GM18507 (cell line): ENCODE data around the gene NPIPA1.
"Not testable (repeated sequence)": the region's sequence is repeated elsewhere in the genome, so short reads cannot be mapped to it uniquely, and the experiment has no call there.

Experiments used
- DNase-seq: peaks from one replicate; pipeline ENCODE4 v3.0.0; 2011; ENCODE audit warnings: low read depth; ENCODE audit not compliant: insufficient read length; ENCODE audit errors: extremely low spot score
- FAIRE-seq: peaks from 2 replicates; lab custom pipeline; 2011; peaks lifted over from hg19 to GRCh38; lab: Jason Lieb, UNC

The NPIPA1 gene

DNA sequence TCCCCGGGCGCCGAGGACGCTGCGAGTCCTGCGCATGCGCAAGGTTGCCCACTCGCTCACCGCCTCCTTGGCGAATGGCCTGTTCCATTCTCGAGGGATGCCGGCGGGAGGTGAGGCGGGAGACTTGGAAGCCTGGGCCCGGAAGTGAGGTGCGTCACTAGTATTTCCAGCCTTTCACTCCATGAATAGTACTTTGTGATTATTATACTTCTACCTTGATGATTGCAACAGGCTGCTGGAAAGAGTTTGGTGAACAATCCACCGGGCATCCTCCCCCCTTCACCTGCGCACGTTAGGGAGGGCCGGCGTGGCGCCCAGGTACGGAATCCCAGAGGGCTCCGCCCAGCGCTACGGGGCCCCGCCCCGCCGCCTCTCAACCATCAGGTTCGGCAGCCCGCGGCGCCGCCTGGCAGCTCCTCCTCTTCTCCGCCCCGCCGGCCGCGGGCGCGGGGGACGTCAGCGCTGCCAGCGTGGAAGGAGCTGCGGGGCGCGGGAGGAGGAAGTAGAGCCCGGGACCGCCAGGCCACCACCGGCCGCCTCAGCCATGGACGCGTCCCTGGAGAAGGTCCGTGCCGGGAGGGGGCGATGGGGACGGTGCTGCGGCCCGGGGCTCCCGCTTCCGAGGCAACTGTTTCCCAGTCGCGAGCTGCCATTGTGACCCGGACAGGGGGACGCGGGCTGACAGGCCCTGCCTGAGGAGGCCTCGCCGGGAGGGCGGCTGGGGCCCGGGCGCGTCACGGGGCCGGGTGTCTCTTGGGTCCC, 37.6 kb downstream of the NPIPA1 start, which contains the start of gene PDXDC1:
TSS of gene PDXDC1 (plus strand) at position 371 of the 762 bp plus-strand sequence. CDS start at position 545, 174 bp downstream.
- FAIRE-seq (peak; percentile 78), DNase-seq (peak; percentile 97)

GRCh38 chr16:14975418-14976194, 38.4 kb downstream of the NPIPA1 start:
- not testable (repeated sequence) for FAIRE-seq

DNA sequence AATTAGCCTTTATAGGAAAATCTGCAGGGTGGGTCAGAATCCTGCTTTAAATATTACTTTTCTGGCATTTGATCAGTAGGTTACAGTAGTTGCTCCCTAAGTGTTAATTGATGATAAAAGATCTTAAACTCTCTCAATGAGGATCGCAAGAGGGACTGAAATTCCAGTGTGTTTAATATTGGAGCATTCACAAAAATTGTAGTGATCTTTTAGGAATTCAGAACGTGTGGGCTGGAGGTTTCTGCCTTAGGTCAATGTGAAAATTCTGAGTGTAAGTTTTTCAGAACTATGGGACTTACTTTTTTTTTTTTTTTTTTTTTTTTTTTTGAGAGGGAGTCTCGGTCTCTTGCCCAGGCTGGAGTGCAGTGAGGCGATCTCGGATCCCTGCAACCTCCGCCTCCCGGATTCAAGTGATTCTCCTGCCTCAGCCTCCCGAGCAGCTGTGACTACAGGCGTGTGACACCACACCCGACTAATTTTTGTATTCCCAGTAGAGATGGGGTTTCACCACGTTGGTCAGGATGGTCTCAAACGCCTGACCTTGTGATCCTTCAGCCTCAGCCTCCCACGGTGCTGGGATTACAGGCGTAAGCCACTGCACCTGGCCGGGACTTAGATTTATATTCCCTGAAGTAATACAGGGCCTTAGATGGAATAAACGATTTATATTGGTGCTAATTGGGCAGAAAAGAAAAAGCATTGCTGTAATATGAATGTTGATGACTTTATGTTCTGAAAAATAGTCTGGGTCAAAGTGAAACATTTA, 39.9 kb downstream of the NPIPA1 start:
- DNase-seq, FAIRE-seq: not testable (repeated sequence)

More at GRCh38 chr16:14975418-14976194, 38.4 kb downstream of the NPIPA1 start:
- DNase-seq: not testable (repeated sequence)

DNA sequence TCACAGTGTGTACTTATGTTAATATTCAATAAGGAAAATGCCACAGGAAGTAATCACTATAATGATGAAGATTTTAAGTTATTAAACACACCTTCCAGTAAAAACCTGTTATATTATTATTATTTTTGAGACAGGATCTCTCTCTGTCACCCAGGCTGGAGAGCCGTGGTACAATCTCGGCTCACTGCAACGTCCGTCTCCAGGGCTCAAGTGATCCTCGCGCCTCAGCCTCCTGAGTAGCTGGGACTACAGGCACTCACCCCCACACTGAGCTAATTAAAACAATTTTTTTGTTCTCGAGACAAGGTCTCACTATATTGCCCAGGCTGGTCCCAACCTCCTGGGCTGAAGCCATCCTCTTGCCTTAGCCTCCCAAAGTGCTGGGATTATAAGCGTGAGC, 41.0 kb downstream of the NPIPA1 start:
- FAIRE-seq, DNase-seq: not testable (repeated sequence)

GRCh38 chr16:14978908-14979307, 41.7 kb downstream of the NPIPA1 start:
- DNase-seq, FAIRE-seq: not testable (repeated sequence)

DNA sequence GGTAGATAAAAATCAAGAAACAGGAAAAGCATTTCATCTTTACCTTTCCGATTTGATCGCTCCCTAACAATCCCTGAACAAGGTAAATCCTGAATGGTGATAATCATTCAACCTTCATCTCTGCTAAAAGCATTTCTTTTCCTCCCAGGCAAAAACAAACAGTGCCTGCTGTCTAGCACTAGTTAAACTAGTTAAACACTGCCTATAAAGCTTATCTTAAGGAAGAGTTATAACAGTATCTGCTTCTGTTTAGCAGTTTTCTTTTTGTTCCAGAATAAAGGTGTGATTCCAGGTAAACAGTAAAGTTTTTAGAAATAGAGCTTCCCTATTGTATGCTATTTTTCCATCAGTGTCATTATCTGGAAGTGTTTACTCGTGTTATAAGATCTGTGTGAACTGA, 44.0 kb downstream of the NPIPA1 start:
- not testable (repeated sequence) for DNase-seq, FAIRE-seq

GRCh38 chr16:14982521-14982920, 45.3 kb downstream of the NPIPA1 start:
- not testable (repeated sequence) for FAIRE-seq, DNase-seq

DNA sequence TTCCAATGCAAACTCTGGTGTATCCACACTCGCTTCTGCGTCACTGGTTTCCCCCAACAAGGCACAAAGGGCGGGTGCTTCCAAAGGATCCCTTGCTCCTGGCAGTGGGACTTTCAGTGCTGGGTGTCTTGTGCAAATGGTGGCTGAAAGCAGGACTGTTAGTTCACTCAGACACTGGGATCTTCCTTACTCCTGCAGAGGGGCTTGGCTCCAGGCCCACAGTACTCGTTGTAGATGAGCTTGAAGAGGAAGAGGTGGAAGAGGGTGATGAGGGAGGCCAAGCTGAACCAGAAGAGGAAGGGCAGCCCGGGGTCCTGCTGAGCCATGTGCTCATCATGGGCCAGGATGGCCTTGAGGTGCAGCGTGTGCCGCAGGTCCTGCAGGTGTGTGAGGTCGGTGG, 50.8 kb downstream of the NPIPA1 start:
- not testable (repeated sequence) for DNase-seq, FAIRE-seq

- FAIRE-seq, DNase-seq: not testable (repeated sequence)
These were observed 51.5 kb downstream of the NPIPA1 start for GRCh38 chr16:14988661-14989191.

DNA sequence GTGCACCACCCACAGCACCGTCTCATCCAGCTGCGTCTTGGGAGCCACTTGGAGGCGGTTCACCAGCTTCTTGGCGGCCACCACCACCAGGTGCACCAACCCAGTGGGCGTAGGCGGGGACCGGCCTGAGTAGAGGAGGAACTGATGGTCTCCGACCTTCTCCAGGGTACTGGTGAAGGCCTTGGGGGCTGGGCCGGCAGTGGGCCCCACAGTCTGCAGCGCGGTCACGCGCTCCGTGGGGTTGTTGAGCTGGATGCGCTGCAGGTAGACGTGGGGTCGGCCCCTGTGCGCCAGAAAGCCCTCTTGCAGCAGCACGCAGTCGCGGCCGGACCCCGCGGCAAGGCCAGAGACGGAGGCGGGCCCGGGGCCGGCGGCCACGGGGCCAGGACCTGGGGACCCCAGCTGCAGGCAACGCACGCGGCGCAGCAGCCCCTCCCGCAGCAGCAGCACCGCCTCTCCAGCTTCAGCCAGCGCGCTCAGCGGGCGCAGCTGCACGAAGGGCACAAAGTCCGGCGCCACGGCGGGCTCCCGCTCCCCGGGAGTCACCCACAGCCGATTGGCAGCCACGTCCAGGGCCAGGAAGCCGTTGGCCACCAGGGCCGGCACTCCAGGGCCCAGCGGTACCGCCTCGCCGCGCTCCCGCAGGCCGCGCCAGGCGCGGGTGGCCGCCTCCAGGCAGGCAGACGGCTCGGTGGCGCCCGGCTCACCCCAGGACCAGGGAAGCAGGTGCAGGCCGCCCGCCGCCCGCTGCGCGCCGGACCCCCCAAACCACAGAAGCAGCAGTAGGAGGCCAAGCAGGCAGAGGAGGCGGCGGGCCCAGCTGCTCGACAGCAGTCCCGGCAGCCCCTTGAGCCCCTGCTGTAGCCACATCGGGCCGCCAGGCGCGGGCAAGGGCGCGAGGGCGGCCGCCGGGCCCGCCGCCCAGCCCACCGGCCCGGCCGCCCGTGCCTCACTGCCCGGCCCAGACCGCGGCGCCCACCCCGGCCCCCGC, 52.3 kb downstream of the NPIPA1 start:
- FAIRE-seq: not testable (repeated sequence)

DNA sequence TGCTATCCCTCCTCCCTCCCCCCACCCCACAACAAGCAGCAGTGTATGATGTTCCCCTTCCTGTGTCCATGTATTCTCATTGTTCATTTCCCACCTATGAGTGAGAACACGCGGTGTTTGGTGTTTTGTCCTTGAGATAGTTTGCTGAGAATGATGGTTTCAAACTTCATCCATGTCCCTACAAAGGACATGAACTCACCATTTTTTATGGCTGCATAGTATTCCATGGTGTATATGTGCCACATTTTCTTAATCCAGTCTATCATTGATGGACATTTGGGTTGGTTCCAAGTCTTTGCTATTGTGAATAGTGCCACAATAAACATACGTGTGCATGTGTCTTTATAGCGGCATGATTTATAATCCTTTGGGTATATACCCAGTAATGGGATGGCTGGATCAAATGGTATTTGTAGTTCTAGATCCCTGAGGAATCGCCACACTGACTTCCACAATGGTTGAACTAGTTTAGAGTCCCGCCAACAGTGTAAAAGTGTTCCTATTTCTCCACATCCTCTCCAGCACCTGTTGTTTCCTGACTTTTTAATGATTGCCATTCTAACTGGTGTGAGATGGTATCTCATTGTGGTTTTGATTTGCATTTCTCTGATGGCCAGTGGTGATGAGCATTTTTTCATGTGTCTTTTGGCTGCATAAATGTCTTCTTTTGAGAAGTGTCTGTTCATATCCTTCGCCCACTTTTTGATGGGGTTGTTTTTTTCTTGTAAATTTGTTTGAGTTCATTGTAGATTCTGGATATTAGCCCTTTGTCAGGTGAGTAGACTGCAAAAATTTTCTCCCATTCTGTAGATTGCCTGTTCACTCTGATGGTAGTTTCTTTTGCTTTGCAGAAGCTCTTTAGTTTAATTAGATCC, 56.3 kb downstream of the NPIPA1 start:
- not testable (repeated sequence) for FAIRE-seq, DNase-seq

More for the DNA sequence above, 52.3 kb downstream of the NPIPA1 start:
- DNase-seq: not testable (repeated sequence)

- DNase-seq, FAIRE-seq: not testable (repeated sequence)
These were observed 59.5 kb downstream of the NPIPA1 start for GRCh38 chr16:14996702-14997101.

DNA sequence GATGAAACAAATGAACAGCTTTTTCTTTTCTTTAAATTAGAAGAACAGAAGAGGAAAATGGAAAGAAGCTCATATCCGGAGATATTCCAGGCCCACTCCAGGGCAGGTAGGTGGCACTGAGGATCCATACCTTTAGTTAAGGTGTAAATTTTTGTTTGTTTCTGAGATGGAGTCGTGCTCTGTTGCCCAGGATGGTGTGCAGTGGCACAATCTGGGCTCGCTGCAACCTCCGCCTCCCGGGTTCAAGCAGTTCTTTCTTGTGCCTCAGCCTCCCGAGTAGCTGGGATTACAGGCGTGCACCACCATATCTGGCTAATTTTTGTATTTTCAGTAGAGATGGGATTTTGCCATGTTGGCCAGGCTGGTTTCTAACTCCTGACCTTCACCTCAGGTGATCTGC, 61.1 kb downstream of the NPIPA1 start:
- FAIRE-seq, DNase-seq: not testable (repeated sequence)

DNA sequence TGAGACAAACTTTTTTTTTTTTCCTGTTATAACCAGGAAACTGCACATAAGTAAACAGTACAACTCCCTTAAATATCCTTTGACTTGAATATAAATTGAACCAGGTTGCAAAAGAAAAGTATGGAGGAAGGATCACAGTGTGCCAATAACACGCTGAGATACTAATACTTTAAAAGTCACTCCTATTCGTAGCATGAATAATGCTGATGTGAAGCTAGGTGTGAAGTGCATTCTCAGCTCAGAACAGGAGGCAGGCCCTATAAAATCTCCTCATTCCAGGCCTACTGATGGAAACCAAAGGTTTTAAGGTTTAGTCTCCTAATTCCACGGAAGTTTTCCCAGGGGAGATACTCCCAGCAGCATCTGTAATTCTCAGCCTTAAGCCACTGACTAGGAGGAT, 62.6 kb downstream of the NPIPA1 start:
- not testable (repeated sequence) for FAIRE-seq

More for the DNA sequence above, 62.6 kb downstream of the NPIPA1 start:
- not testable (repeated sequence) for DNase-seq
